Stomach (tissue), 4 donors: ENCODE results near the gene ADGRD1.

Experiments
- POLR2AphosphoS5 ChIP-seq, 3 donors: sonication (generic); formaldehyde crosslinking; IDR thresholded peaks; one replicate each; pipeline ENCODE4 v1.6.1; 2016; ENCODE audit warnings: antibody characterized with exemption in 3 of 3
- TF ChIP-seq, protein P1 (sequence below), 7 experiments: fragments of 450-650 bp in 4 of 7; fragments of 200-600 bp in 3 of 7; sonication (generic) in 3 of 7; IDR thresholded peaks; one replicate each; pipeline ENCODE4 v1.5.1; 2016 to 2019; ENCODE audit warnings: antibody characterized with exemption in 7 of 7, control low read depth in 2 of 7, mild to moderate bottlenecking in 1 of 7

DNA sequence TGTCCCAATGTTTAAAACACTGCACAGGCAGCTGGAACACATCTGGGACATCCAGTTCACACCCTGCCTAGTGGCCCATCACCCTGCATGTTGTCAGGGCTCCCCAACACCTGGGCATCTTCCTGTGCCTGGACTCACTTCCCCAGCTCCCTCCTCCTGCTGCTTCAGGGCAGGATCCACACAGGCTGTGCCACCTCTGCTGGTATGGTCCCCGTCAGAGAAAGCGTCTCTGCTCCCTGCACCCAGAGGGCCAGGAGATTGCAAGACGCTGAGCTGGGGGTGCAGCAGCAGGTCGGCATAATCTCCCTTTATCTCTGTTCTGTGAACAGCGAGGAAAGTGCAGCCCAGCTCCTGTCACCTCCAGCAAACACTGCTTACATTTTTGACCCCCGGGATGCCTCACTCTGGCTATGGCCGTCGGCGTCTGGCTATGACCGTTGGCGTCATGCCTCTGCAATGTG, 124.3 kb downstream of the ADGRD1 start:
- no peak for TF ChIP-seq POLR2AphosphoS5 (IDR thresholded peaks at IDR 0.05)
- TF ChIP-seq, protein P1, sequence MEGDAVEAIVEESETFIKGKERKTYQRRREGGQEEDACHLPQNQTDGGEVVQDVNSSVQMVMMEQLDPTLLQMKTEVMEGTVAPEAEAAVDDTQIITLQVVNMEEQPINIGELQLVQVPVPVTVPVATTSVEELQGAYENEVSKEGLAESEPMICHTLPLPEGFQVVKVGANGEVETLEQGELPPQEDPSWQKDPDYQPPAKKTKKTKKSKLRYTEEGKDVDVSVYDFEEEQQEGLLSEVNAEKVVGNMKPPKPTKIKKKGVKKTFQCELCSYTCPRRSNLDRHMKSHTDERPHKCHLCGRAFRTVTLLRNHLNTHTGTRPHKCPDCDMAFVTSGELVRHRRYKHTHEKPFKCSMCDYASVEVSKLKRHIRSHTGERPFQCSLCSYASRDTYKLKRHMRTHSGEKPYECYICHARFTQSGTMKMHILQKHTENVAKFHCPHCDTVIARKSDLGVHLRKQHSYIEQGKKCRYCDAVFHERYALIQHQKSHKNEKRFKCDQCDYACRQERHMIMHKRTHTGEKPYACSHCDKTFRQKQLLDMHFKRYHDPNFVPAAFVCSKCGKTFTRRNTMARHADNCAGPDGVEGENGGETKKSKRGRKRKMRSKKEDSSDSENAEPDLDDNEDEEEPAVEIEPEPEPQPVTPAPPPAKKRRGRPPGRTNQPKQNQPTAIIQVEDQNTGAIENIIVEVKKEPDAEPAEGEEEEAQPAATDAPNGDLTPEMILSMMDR (IDR thresholded peaks at IDR 0.05) = no peak
